ENCODE measurements around the gene GDPGP1.
"Not testable (repeated sequence)": the region's sequence is repeated elsewhere in the genome, so short reads cannot be mapped to it uniquely, and the experiment has no call there.

Gene GDPGP1, protein sequence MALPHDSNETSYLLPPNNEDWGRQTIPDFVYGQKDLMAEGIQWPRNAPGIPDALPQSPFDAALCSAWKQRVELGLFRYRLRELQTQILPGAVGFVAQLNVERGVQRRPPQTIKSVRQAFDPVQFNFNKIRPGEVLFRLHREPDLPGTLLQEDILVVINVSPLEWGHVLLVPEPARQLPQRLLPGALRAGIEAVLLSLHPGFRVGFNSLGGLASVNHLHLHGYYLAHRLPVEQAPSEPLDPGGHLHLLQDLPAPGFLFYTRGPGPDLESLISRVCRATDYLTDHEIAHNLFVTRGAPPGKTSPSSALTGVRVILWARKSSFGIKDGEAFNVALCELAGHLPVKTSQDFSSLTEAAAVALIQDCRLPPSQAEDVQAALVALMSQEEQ

DNA sequence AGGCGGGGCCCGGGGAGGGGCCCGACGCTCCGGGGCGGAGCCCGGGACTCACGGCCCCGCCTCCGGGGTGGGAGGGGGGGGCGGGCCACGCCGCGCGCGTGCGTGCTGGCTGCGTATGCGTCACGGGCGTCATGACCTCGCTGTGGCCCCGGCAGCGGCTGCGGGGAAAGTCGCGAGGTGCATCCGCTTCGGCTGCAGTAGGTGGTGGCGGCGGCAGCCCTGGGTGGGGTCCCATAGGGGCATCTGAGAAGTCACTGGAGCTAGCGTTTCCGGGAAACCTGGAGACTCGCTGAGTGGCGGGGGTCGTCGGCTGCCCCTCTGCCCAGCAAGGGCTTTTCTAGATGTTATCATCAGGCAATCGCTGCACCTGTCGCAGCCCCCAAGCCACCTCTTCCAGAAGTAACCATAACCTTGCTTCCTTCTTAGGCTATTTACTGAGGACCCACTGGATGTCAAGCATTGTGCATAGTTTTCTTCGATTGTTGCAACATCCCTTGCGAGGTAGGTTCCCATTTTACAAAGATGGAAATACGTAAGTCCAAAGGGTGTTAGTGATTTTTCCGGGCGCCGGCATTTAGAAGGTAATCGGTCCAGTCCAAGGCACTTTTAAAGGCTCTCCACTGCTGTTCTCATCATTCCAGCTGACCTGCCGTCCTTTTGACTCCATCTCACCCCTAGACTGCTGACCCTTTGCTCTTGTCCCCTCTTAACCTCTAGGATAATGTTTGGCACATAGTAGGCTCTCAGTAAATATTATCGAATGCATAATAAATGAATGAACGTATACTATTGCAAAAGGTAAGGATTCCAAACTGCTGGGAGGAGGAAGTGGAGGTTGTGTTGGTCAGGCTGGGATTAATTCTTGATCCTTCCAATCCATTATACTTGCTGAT, at the start of gene GDPGP1:
GDPGP1 (plus strand) TSS at position 114 of the 893 bp plus-strand sequence. CDS start 6,700 bp downstream, outside the sequence.
- DNase-seq (ENCODE audit: low read depth, low spot score): no peak

DNA sequence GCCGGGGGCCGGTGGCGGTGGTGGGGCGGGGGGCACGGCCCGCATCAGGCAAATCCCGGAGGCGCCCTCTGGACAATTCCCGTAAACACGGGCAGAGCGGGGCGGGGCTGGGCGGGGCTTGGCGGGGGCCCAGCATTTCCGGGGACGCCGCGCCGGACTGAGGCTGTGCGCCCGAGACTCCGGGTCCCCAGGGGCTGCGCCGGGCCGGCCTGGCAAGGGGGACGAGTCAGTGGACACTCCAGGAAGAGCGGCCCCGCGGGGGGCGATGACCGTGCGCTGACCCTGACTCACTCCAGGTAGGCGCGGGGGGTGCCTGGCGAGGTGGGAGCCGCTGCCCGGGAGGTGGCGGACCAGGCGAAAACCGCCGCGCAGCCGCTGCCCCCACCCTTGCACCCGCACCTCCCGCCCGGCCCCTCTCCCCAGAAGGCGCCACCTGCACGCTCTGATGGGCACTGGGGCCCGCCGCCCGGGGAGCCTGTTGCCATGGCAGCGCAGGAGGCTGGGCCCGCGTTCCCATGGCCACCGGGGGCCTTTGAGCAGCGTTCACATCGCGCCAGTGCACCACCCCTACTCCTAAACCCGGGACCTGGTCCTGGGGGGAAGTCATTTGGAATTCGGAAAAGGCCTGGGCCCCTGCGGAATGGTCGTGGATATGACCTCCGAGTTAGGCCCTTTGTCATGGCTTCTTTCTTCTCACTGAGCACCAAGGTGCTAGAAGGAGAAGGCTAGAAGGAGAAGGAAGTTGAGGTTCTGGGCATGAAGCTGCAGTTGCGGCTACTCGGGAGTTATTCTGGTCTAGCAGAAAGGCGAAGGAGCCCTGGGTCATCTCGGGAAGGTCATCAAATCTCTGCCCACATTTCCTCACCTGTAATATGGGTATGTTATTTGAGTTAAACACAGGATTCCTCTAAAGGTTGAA, 49.0 kb upstream of the GDPGP1 start:
- peak; percentile 75 for DNase-seq (ENCODE audit: low read depth, low spot score)

GRCh38 chr15:90187257-90187868, 46.6 kb upstream of the GDPGP1 start:
- DNase-seq (ENCODE audit: low read depth, low spot score): no peak

DNA sequence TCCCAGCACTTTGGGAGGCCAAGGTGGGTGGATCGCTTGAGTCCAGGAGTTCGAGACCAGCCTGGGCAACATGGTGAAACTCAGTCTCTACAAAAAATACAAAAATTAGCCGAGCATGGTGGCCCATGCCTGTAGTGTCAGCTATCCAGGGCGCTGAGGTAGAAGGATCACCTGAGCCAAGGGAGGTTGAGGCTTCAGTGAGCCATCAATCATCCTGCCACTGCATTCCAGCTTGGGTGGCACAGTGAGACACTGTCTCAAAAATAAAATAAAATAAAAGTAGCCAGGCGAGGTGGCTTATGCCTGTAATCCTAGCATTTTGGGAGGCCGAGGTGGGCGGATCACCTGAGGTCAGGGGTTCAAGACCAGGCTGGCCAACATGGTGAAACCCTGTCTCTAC, 45.9 kb upstream of the GDPGP1 start:
- not testable (repeated sequence) for DNase-seq (ENCODE audit: low read depth, low spot score)

- DNase-seq (ENCODE audit: low read depth, low spot score): no peak
Measured at GRCh38 chr15:90188914-90189748, 44.9 kb upstream of the GDPGP1 start.

GRCh38 chr15:90189781-90190467, 44.1 kb upstream of the GDPGP1 start:
- no peak for DNase-seq (ENCODE audit: low read depth, low spot score)

DNA sequence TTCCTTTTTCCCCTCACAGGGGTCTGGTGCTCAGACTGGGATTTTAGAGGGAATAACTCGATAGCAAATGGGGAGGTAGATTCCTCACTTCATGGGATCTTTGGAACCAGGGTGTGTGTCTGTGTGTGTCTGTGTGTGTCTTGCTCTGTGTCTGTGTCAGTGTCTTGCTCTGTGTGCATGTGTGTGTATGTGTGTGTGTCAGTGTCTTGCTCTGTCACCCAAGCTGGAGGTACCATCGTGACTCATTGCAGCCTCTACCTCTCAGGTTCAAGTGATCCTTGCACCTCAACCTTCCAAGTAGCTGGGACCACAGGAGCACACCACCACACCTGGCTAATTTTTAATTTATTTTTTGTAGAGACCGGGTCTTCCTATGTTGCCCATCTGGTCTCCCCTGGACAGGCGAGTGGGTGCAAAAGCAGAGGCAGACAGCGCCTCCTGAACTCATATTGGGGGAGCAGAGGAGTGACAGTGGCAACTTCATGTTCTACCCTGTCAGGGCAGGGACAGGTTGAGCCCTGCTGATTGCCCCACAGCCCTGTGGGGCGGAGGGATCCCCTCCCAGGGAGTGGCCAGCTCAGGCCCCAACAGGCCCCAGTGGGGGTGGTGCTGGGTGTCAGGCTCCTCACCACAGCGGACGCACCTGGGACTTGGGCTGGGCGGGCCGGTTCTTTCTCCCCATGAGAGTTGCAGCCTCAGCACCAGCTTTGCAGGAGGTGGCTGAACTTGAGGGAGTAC, 43.2 kb upstream of the GDPGP1 start:
- DNase-seq (ENCODE audit: low read depth, low spot score): no peak

- DNase-seq (ENCODE audit: low read depth, low spot score): no peak
Measured at GRCh38 chr15:90191344-90191687, 42.7 kb upstream of the GDPGP1 start.

DNA sequence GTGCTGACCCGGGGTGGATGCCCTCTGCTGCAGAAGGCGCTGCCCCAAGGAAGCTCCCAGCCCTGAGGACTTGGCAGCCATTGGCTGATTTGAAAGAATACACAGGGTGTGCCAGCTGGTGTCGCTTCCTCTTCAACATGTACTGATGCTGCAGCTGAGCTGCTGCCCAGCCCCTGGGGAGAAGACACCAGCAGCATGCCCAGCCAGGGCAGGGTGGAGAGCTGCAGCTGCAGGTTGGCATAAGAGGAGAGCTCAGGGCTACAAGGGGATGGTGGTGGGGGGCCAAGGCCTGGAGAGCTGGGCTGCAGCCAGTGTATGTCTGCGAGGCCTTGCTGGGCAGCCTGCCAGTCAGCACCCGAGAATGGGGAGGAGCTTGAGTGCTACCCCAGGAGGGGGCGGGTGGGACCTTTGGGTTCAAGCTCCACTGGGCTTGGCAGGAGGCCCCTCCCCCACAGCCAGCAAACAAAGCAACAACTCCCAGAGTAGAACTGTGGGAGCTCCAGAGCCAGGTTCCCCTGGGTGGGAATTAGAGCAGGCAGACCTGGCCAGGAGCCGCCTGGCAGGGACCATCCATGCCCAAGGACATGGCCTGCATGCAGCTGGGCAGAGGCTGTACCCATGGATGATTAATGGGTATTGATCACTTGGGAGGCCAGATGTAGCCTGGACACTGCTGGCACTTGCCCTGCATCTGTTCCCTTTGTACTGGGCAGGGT, 42.1 kb upstream of the GDPGP1 start:
- DNase-seq (ENCODE audit: low read depth, low spot score): peak; percentile 72

- DNase-seq (ENCODE audit: low read depth, low spot score): no peak
Measured at GRCh38 chr15:90192961-90193786, 40.8 kb upstream of the GDPGP1 start.

DNA sequence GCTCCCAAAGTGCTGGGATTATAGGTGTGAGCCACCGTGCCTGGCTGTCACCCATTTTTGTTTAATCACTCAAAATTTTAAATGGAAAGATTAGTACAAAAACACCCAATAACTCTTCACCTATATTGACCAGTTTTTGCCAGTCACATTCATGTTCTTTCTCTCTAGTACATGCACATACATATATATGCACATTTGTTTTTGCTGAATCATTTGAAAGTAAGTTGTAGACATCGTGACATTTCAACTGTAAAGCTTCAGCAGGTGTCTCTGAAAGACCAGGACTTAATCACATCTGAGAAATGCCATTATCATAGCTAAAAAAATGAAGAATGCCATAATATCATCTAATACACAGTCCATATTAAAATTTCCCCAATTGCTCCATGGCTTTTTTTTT, 39.4 kb upstream of the GDPGP1 start:
- DNase-seq (ENCODE audit: low read depth, low spot score): no peak

- no peak for DNase-seq (ENCODE audit: low read depth, low spot score)
Measured at GRCh38 chr15:90200534-90201129, 33.4 kb upstream of the GDPGP1 start.

DNA sequence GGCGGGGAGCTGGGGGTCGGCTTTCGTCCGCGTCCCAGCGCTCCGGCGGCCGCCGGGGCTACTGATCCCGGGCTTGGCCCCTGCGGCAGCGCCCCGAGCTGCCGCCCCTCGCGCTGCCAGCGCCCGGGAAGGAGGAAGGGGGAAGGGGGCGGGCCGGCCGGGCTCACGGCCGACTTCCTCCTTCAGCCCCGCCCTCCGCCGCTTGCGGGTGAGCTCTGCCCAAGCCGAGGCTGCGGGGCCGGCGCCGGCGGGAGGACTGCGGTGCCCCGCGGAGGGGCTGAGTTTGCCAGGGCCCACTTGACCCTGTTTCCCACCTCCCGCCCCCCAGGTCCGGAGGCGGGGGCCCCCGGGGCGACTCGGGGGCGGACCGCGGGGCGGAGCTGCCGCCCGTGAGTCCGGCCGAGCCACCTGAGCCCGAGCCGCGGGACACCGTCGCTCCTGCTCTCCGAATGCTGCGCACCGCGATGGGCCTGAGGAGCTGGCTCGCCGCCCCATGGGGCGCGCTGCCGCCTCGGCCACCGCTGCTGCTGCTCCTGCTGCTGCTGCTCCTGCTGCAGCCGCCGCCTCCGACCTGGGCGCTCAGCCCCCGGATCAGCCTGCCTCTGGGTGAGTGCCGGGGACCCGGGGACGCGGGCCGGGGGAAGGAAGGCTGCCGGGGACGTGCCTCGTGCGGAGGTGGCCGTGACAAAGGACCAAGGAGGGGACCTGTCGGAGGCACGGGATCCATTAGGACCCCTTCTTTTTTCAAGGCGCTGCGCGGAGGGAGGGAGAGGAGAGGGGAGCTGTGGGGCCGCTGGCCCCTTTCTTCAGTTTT, 32.7 kb upstream of the GDPGP1 start, which contains the start of gene SEMA4B:
SEMA4B (plus strand) TSS at position 201 of the 814 bp plus-strand sequence; CDS start at position 450, 249 bp downstream.
- peak; percentile 83 for DNase-seq (ENCODE audit: low read depth, low spot score)

GRCh38 chr15:90201944-90202375, 32.0 kb upstream of the GDPGP1 start:
- DNase-seq (ENCODE audit: low read depth, low spot score): peak; percentile 40

- DNase-seq (ENCODE audit: low read depth, low spot score): no peak
Measured at GRCh38 chr15:90202929-90203328, 31.1 kb upstream of the GDPGP1 start.

DNA sequence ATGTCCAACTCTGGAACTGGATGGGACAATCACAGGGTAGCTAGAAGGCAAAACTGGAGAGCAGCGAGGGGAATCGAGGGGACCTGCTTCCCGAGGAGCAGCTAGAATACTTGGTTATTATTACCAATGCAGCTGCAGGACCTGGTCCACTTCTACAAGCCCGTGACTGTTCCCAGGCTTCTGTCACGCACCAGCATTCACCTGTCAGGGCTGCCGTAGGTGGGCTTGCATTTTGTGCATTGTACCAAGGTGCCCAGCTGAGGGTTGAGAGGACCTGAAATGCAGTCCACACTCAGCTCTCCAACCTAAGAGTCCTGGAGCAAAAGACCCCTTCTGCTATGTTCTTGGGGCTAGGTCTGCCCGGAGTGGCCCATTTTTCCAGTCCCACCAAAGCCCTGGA, 30.5 kb upstream of the GDPGP1 start:
- DNase-seq (ENCODE audit: low read depth, low spot score): no peak

Data from astrocyte of the hippocampus (primary cell).